ENCODE measurements around the gene UPK1B.

Gene UPK1B

DNA sequence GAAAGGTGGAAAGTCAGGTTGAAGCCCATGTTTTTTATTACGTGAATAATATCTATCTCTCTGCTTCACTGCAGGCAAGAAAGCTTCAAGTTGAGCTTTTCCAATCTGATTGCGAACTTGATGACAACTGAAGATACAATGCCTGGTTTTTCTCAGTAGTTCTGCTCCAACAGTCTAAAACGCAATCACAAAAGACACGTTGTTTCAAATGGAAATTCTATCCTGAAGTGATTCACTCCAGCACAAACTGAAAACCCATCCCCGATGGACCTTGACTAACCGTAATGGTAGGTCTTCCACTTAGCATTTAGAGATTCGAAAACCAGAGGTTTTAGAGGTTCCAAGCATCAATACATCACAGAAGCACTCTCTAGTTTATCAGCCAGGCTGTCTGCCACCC is 56.7 kb downstream of the UPK1B start:
- H3K4me3 ChIP-seq (ENCODE audit: low read depth, low read length) = no peak overlapping the region
- no peak for DNase-seq (ENCODE audit: low read depth)
- TF ChIP-seq, protein P1, sequence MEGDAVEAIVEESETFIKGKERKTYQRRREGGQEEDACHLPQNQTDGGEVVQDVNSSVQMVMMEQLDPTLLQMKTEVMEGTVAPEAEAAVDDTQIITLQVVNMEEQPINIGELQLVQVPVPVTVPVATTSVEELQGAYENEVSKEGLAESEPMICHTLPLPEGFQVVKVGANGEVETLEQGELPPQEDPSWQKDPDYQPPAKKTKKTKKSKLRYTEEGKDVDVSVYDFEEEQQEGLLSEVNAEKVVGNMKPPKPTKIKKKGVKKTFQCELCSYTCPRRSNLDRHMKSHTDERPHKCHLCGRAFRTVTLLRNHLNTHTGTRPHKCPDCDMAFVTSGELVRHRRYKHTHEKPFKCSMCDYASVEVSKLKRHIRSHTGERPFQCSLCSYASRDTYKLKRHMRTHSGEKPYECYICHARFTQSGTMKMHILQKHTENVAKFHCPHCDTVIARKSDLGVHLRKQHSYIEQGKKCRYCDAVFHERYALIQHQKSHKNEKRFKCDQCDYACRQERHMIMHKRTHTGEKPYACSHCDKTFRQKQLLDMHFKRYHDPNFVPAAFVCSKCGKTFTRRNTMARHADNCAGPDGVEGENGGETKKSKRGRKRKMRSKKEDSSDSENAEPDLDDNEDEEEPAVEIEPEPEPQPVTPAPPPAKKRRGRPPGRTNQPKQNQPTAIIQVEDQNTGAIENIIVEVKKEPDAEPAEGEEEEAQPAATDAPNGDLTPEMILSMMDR (IDR thresholded peaks at IDR 0.05; ENCODE audit: control insufficient read depth, extremely low read depth, insufficient read depth) = no peak

DNA sequence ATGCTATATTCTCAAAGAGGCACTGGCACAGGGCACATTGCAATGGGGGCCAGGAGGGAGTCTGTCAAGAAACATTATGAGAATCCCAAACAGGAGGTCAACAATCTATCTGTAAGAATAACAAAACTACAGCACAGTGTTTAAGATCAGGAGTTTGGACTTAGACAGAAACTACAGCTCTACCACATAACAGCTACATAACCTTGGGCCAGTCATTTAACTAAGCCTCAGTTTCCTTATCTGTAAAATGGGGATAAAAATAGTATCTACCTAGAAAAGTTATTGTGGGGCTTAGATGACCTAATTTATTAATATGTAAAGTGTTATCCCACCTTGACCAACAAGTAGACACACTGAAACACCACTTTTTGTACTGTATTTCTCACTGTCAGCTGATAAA is 57.3 kb downstream of the UPK1B start:
- TF ChIP-seq, protein P1 (IDR thresholded peaks at IDR 0.05; ENCODE audit: control insufficient read depth, extremely low read depth, insufficient read depth) = no peak
- no peak for DNase-seq (ENCODE audit: low read depth)
- H3K4me3 ChIP-seq (ENCODE audit: low read depth, low read length) = no peak overlapping the region

GRCh38 chr3:119234610-119235009 is 61.2 kb downstream of the UPK1B start:
- H3K4me3 ChIP-seq (ENCODE audit: low read depth, low read length) = no peak overlapping the region
- TF ChIP-seq, protein P1 (IDR thresholded peaks at IDR 0.05; ENCODE audit: control insufficient read depth, extremely low read depth, insufficient read depth) = no peak
- no peak for DNase-seq (ENCODE audit: low read depth)

DNA sequence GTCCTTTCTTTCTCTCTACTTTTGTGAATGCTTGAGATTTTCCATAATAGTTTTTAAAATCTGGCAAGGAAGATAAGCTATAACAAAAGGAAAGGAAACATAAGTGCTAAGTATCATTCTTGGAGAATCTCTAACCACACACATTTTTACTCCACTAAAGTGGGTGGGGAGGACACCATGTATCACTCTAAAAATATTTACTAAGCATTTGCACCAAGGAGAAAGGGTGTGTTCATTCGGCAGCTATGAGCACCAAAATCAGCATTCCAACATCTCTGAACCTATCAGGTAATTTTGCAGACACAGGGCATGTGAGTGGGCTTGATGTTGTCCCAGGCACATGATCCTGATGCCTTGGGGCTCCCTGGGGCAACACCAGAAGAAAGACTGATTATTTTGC is 61.8 kb downstream of the UPK1B start:
- TF ChIP-seq, protein P1 (IDR thresholded peaks at IDR 0.05; ENCODE audit: control insufficient read depth, extremely low read depth, insufficient read depth) = no peak
- H3K4me3 ChIP-seq (ENCODE audit: low read depth, low read length) = no peak overlapping the region
- no peak for DNase-seq (ENCODE audit: low read depth)

DNA sequence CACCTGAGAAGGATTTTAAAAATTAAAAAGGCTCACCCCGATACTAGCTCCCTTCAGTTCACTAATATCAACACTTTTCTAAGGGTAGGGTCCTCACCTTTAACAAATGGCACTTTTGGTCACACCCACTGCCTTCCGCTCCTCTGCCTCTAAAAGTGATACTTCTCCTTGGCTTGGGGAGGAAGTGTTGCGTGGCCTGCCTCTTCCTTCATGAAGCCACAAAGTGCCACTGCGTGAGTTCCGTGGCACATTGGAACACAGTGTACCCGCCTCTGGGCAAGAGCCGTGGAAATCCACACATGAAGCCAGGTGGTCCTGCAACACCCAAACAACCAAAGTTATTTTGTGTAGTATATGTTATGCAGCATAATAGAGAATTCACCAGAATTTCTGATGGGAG is 63.4 kb downstream of the UPK1B start:
- no peak for DNase-seq (ENCODE audit: low read depth)
- TF ChIP-seq, protein P1 (IDR thresholded peaks at IDR 0.05; ENCODE audit: control insufficient read depth, extremely low read depth, insufficient read depth) = no peak
- no peak overlapping the region for H3K4me3 ChIP-seq (ENCODE audit: low read depth, low read length)

DNA sequence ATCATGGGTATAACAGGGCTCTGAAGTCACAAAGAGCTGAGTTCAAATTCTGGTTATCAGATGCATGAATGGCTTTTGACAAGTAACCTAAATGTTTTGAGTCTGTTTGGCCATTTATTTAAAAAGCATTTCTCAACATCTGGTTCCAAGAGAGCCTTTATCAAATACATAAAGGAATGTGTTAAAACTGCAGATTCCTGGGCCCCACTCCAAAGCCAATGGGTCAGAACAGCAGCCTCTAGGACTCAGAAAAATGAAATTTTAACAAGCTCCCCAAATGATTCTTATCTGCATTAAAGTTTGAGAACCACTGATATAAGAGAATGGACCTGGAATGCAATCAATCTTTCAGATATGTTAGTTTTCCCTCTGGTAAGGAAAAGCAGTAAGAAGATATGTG is 63.9 kb downstream of the UPK1B start:
- no peak for DNase-seq (ENCODE audit: low read depth)
- TF ChIP-seq, protein P1 (IDR thresholded peaks at IDR 0.05; ENCODE audit: control insufficient read depth, extremely low read depth, insufficient read depth) = no peak
- no peak overlapping the region for H3K4me3 ChIP-seq (ENCODE audit: low read depth, low read length)

- H3K4me3 ChIP-seq (ENCODE audit: low read depth, low read length) = no peak overlapping the region
- DNase-seq (ENCODE audit: low read depth) = no peak
- TF ChIP-seq, protein P1 (IDR thresholded peaks at IDR 0.05; ENCODE audit: control insufficient read depth, extremely low read depth, insufficient read depth) = no peak
Measured at GRCh38 chr3:119238363-119238762, 65.0 kb downstream of the UPK1B start.

All from LNCaP clone FGC (cell line).